PC-3 (cell line): ENCODE measurements around the gene DGKH. TPM values are rescaled to one million over a fixed set of nuclear protein-coding genes. Genes with fewer than 3 reads are reported as not detected.

Experiments used
- ATAC-seq: fragments of 200-7000 bp; cut with Tn5 transposase; 2 replicates; pipeline ENCODE4 v1.9.1; 2020; ENCODE audit warnings: mild to moderate bottlenecking, moderate library complexity
- BruUV-seq: library from RNA; stranded (reverse); fragments of 400-500 nt; replicated peaks from 2 replicates; lab custom pipeline; 2021; lab: Mats Ljungman, UMichigan
- CTCF ChIA-PET: fragments of 300-600 bp; sonication (Branson Sonifier 250); formaldehyde crosslinking; loops from one replicate; lab custom pipeline; 2022; ENCODE audit warnings: antibody characterized with exemption; lab: Charles Lee
- POLR2A ChIA-PET: fragments of 300-600 bp; sonication (Branson Sonifier 250); formaldehyde crosslinking; loops from one replicate; lab custom pipeline; 2022; ENCODE audit warnings: antibody characterized with exemption; ENCODE audit not compliant: unreplicated experiment; lab: Charles Lee
- DNase-seq: peaks from one replicate; pipeline ENCODE4 v3.0.0-alpha.2; 2015
- H2AFZ ChIP-seq: fragments of 300-600 bp; sonication (generic); 2 replicates; pipeline ENCODE4 v1.6.0; 2016; ENCODE audit warnings: antibody characterized with exemption, low read length
- H3F3A ChIP-seq: fragments of 300-600 bp; sonication (generic); one replicate; pipeline ENCODE4 v1.6.0; 2017; ENCODE audit warnings: antibody characterized with exemption, low read length, control low read depth, mild to moderate bottlenecking; ENCODE audit not compliant: unreplicated experiment
- H3K27ac ChIP-seq: fragments of 300-600 bp; sonication (generic); 2 replicates; pipeline ENCODE4 v1.5.1; 2016; ENCODE audit warnings: mild to moderate bottlenecking, low read length
- H3K27me3 ChIP-seq: fragments of 300-600 bp; sonication (generic); 2 replicates; pipeline ENCODE4 v1.6.1; 2016; ENCODE audit warnings: low read length, mixed read lengths
- H3K36me3 ChIP-seq: fragments of 300-600 bp; sonication (generic); 2 replicates; pipeline ENCODE4 v1.6.1; 2016; ENCODE audit warnings: low read depth, mixed run types, low read length, mixed read lengths
- H3K4me1 ChIP-seq: fragments of 300-600 bp; sonication (generic); 2 replicates; pipeline ENCODE4 v1.5.1; 2016; ENCODE audit warnings: low read length; ENCODE audit not compliant: insufficient read depth
- H3K4me2 ChIP-seq: fragments of 300-600 bp; sonication (generic); 2 replicates; pipeline ENCODE4 v1.6.0; 2016; ENCODE audit warnings: low read length
- H3K4me3 ChIP-seq: fragments of 300-600 bp; sonication (generic); 2 replicates; pipeline ENCODE4 v1.5.1; 2016; ENCODE audit warnings: mild to moderate bottlenecking, low read length, mixed read lengths
- H3K79me2 ChIP-seq: fragments of 300-600 bp; sonication (generic); 2 replicates; pipeline ENCODE4 v1.6.1; 2017; ENCODE audit warnings: low read length, mixed read lengths
- H3K9ac ChIP-seq: fragments of 300-600 bp; sonication (generic); 2 replicates; pipeline ENCODE4 v1.6.0; 2016; ENCODE audit warnings: mild to moderate bottlenecking, low read length
- H3K9me2 ChIP-seq: fragments of 300-600 bp; sonication (generic); replicated peaks from 2 replicates; pipeline ENCODE4 v1.6.1; 2016; ENCODE audit warnings: mixed run types, low read length, mixed read lengths
- H3K9me3 ChIP-seq: fragments of 300-600 bp; sonication (generic); 2 replicates; pipeline ENCODE4 v1.6.1; 2016; ENCODE audit warnings: low read length, mixed read lengths
- H4K20me1 ChIP-seq: fragments of 300-600 bp; sonication (generic); 2 replicates; pipeline ENCODE4 v1.6.1; 2016; ENCODE audit warnings: low read length, mixed read lengths
- EZH2 ChIP-seq: fragments of 300-600 bp; sonication (generic); IDR thresholded peaks from one replicate; pipeline ENCODE4 v1.6.1; 2017; ENCODE audit warnings: antibody characterized with exemption, mild to moderate bottlenecking, low read length; ENCODE audit not compliant: unreplicated experiment
- EZH2phosphoT487 ChIP-seq: fragments of 300-600 bp; sonication (generic); IDR thresholded peaks from 2 replicates; pipeline ENCODE4 v1.6.1; 2018; ENCODE audit warnings: mild to moderate bottlenecking, antibody characterized with exemption, low read length, borderline replicate concordance
- intact Hi-C: fragments of 100-400 bp; cut with micrococcal nuclease; formaldehyde crosslinking; loops from 2 replicates; pipeline ENCODE4 v1.9.0; 2023
- total RNA-seq: library from RNA; depleted of rRNA; stranded (reverse); fragments of >200 nt; gene quantifications from 2 replicates; pipeline ENCODE4 v1.2.3, GENCODE V29; 2014
- TF ChIP-seq, protein P1 (sequence below): fragments of 300-600 bp; sonication (generic); conservative IDR thresholded peaks from 2 replicates; pipeline ENCODE4 v1.5.1; 2017; ENCODE audit warnings: antibody characterized with exemption, low read depth, mild to moderate bottlenecking, low read length

The DGKH gene
- total RNA-seq, 1 experiment from 2014 or later, result 5.9 TPM

GRCh38 chr13:42107421-42107820 is 59.0 kb downstream of the DGKH start:
- Histone ChIP-seq H3K27ac (no peak overlapping the region), H3F3A (no peaks in the 10 kb centered on the region), H3K9me3 (no peaks in the 10 kb centered on the region), H3K9ac (no peak overlapping the region), H3K36me3 (no peaks in the 10 kb centered on the region), H3K4me3 (no peak overlapping the region), H3K79me2 (peaks cover 44% of the 10 kb centered on the region), H3K4me1 (peaks cover 69% of the 10 kb centered on the region), H3K4me2 (peak overlapping the region; percentile 29; the same call in 1 of the 2 replicates), H3K9me2 (no peaks in the 10 kb centered on the region), H2AFZ (no peak overlapping the region), H3K27me3 (no peaks in the 10 kb centered on the region), H4K20me1 (no peaks in the 10 kb centered on the region)
- ATAC-seq (no peak), DNase-seq (no peak)
- no TSS peak for BruUV-seq
- intact Hi-C loops, result loop anchor here (5.0 kb wide), 1 partner anchor 60 kb away; the partner anchor contains the start of gene DGKH
- CTCF ChIA-PET, result interaction anchor here (0.7 kb wide), 1 partner anchor 147 kb away, joined by 3 read pairs; no protein-coding TSS in a partner anchor
- TF ChIP-seq EZH2 (no peak), EZH2phosphoT487 (no peak)
- TF ChIP-seq, protein P1, sequence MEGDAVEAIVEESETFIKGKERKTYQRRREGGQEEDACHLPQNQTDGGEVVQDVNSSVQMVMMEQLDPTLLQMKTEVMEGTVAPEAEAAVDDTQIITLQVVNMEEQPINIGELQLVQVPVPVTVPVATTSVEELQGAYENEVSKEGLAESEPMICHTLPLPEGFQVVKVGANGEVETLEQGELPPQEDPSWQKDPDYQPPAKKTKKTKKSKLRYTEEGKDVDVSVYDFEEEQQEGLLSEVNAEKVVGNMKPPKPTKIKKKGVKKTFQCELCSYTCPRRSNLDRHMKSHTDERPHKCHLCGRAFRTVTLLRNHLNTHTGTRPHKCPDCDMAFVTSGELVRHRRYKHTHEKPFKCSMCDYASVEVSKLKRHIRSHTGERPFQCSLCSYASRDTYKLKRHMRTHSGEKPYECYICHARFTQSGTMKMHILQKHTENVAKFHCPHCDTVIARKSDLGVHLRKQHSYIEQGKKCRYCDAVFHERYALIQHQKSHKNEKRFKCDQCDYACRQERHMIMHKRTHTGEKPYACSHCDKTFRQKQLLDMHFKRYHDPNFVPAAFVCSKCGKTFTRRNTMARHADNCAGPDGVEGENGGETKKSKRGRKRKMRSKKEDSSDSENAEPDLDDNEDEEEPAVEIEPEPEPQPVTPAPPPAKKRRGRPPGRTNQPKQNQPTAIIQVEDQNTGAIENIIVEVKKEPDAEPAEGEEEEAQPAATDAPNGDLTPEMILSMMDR, result no peak
- POLR2A ChIA-PET, result no interaction called here

DNA sequence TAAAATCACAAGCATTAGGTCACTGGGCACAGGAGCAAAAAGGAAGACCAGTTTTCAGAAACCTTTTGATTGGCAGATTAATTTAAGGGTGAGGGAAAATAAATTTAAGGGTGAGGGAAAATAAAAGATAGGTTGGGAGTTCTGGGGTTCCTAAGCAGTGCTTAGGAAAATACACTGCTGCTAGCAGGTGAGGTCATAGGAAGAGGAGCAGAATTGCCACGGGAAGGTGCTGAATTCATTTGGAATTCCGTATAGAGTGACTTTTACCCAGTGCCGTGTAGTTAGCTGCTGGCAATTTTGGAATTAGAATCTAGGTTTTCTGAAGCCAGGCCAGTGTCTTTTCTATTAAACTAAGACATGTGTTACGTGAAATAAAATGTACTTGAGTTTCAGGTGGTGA is 59.8 kb downstream of the DGKH start:
- no peak overlapping the region for H2AFZ ChIP-seq
- no TSS peak for BruUV-seq
- peaks cover 61% of the 10 kb centered on the region for H3K4me1 ChIP-seq
- intact Hi-C loops, result loop anchor here (5.0 kb wide), 1 partner anchor 61 kb away; the partner anchor contains the start of gene DGKH
- H4K20me1 ChIP-seq, result no peaks in the 10 kb centered on the region
- no peak overlapping the region for H3K4me3 ChIP-seq
- H3K27ac ChIP-seq, result no peak overlapping the region
- ATAC-seq, result no peak
- H3K9me3 ChIP-seq, result no peaks in the 10 kb centered on the region
- no peak overlapping the region for H3K9ac ChIP-seq
- POLR2A ChIA-PET, result no interaction called here
- no peaks in the 10 kb centered on the region for H3K27me3 ChIP-seq
- no peaks in the 10 kb centered on the region for H3K36me3 ChIP-seq
- no peak for DNase-seq
- peaks cover 44% of the 10 kb centered on the region for H3K79me2 ChIP-seq
- no peak overlapping the region for H3K4me2 ChIP-seq
- no peaks in the 10 kb centered on the region for H3K9me2 ChIP-seq
- H3F3A ChIP-seq, result no peaks in the 10 kb centered on the region
- CTCF ChIA-PET, result no interaction called here
- TF ChIP-seq, protein P1, result no peak
- TF ChIP-seq EZH2 (no peak), EZH2phosphoT487 (no peak)

GRCh38 chr13:42109957-42110356 is 61.5 kb downstream of the DGKH start:
- H3K27me3 ChIP-seq, result no peaks in the 10 kb centered on the region
- H3K4me3 ChIP-seq, result no peak overlapping the region
- H2AFZ ChIP-seq, result no peak overlapping the region
- intact Hi-C loops, result loop anchor here (1.0 to 10.0 kb wide), 5 partner anchors 63 to 695 kb away; partner anchors contain the start of gene DGKH
- H3K9me2 ChIP-seq, result no peaks in the 10 kb centered on the region
- no peaks in the 10 kb centered on the region for H3F3A ChIP-seq
- H4K20me1 ChIP-seq, result no peaks in the 10 kb centered on the region
- CTCF ChIA-PET, result no interaction called here
- DNase-seq, result no peak
- no peak overlapping the region for H3K9ac ChIP-seq
- ATAC-seq, result no peak
- H3K4me1 ChIP-seq, result peaks cover 53% of the 10 kb centered on the region
- POLR2A ChIA-PET, result no interaction called here
- no peaks in the 10 kb centered on the region for H3K9me3 ChIP-seq
- H3K27ac ChIP-seq, result no peak overlapping the region
- peaks cover 32% of the 10 kb centered on the region for H3K79me2 ChIP-seq
- no peaks in the 10 kb centered on the region for H3K36me3 ChIP-seq
- H3K4me2 ChIP-seq, result no peak overlapping the region
- no TSS peak for BruUV-seq
- TF ChIP-seq EZH2phosphoT487, result no peak
- TF ChIP-seq EZH2, result no peak
- TF ChIP-seq, protein P1, result no peak
